ENCODE measurements around the gene ZMAT5. TPM values are rescaled to one million over a fixed set of nuclear protein-coding genes. Genes with fewer than 3 reads are reported as not detected.

The ZMAT5 gene
- total RNA-seq, 1 experiment from 2014 or later = 16.0 TPM

DNA sequence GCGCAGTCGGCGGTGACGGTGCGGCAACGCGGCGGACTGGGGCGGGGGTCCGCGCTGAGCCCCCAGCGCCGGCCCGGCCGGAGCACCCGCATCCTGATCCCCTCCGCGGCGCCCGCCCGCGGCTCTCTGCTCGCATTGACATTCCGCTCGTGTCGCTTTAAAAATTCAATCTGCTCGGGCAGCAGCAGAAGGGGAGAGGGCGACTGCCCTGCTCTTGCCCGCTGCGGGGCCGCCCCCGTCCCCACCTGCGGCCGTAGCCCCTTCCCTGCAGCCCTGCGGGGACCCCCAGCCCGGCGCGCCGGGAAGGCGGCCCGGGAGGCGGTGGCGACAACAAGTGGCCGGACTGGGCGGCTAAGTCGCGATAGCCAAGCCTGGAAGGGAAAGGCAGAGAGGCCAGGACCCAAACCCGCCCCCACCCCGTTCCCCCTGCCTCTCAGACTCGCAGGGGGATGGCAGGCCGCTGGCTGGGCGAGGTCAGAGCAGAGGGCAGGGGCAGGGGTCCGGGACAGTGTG is 45.9 kb downstream of the ZMAT5 start:
- H3K27me3 ChIP-seq (ENCODE audit: insufficient read depth, low read length) = no peaks in the 10 kb centered on the region
- no peak overlapping the region for H3K4me3 ChIP-seq (replicated peaks in 1 of 2; ENCODE audit: low read depth in 1 of 2, low read length in 2 of 2)
- TF ChIP-seq EZH2 (IDR thresholded peaks at IDR 0.05) = no peak
- TF ChIP-seq, protein P1, sequence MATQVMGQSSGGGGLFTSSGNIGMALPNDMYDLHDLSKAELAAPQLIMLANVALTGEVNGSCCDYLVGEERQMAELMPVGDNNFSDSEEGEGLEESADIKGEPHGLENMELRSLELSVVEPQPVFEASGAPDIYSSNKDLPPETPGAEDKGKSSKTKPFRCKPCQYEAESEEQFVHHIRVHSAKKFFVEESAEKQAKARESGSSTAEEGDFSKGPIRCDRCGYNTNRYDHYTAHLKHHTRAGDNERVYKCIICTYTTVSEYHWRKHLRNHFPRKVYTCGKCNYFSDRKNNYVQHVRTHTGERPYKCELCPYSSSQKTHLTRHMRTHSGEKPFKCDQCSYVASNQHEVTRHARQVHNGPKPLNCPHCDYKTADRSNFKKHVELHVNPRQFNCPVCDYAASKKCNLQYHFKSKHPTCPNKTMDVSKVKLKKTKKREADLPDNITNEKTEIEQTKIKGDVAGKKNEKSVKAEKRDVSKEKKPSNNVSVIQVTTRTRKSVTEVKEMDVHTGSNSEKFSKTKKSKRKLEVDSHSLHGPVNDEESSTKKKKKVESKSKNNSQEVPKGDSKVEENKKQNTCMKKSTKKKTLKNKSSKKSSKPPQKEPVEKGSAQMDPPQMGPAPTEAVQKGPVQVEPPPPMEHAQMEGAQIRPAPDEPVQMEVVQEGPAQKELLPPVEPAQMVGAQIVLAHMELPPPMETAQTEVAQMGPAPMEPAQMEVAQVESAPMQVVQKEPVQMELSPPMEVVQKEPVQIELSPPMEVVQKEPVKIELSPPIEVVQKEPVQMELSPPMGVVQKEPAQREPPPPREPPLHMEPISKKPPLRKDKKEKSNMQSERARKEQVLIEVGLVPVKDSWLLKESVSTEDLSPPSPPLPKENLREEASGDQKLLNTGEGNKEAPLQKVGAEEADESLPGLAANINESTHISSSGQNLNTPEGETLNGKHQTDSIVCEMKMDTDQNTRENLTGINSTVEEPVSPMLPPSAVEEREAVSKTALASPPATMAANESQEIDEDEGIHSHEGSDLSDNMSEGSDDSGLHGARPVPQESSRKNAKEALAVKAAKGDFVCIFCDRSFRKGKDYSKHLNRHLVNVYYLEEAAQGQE (IDR thresholded peaks at IDR 0.05; ENCODE audit: low read depth) = no peak
- no peak for TF ChIP-seq POLR2A (IDR thresholded peaks at IDR 0.05; ENCODE audit: borderline replicate concordance, extremely low read depth, insufficient read depth, insufficient read length)
- TF ChIP-seq, protein P2, sequence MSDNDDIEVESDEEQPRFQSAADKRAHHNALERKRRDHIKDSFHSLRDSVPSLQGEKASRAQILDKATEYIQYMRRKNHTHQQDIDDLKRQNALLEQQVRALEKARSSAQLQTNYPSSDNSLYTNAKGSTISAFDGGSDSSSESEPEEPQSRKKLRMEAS (IDR thresholded peaks at IDR 0.05) = no peak
- TF ChIP-seq POLR2AphosphoS5 (IDR thresholded peaks at IDR 0.05; ENCODE audit: low read depth, low read length) = no peak
- TF ChIP-seq EGR1 (IDR thresholded peaks at IDR 0.05; ENCODE audit: low read depth) = no peak
- TF ChIP-seq ZNF274 (IDR thresholded peaks at IDR 0.05; ENCODE audit: low read depth, low read length) = no peak
- no peak overlapping the region for H3K4me2 ChIP-seq (ENCODE audit: low read length)
- no peak overlapping the region for H3K27ac ChIP-seq (ENCODE audit: low read depth, low read length)
- ChIA-PET RAD21 (ENCODE audit: low non-redundant PET in 1 of 2, low total read pairs in 2 of 2, uncharacterized antibody in 2 of 2, unreplicated experiment in 2 of 2) (no interaction called here), CTCF (no interaction called here), POLR2A (no interaction called here)
- no peaks in the 10 kb centered on the region for H3K9me2 ChIP-seq (ENCODE audit: insufficient read depth)
- no peaks in the 10 kb centered on the region for H3K36me3 ChIP-seq (ENCODE audit: control insufficient read depth in 1 of 2, insufficient read depth in 2 of 2, low read length in 2 of 2)
- no peaks in the 10 kb centered on the region for H3K79me2 ChIP-seq (ENCODE audit: insufficient read depth, low read length)
- H2AFZ ChIP-seq (ENCODE audit: low read depth, low read length, poor library complexity, severe bottlenecking) = no peak overlapping the region
- no peak overlapping the region for H3K9ac ChIP-seq (ENCODE audit: low read length)
- DNase-seq (ENCODE audit: low read depth, low spot score) = no peak
- ATAC-seq = no peak
- no TSS peak for BruUV-seq (replicated peaks)
- intact Hi-C loops (cut with micrococcal nuclease) = no loop called here
- no peaks in the 10 kb centered on the region for H3K9me3 ChIP-seq (ENCODE audit: control insufficient read depth in 1 of 2, insufficient read depth in 1 of 2, low read depth in 1 of 2, low read length in 2 of 2)
- H3K4me1 ChIP-seq (ENCODE audit: control insufficient read depth in 1 of 2, insufficient read depth in 2 of 2, low read length in 2 of 2) = peaks cover 0 to 5% of the 10 kb centered on the region in 2 experiments; a peak in 2 of 4 replicates
- H4K20me1 ChIP-seq (ENCODE audit: insufficient read depth) = no peaks in the 10 kb centered on the region
